ENCODE measurements around the gene IFT88. TPM values are rescaled to one million over a fixed set of nuclear protein-coding genes. Genes with fewer than 3 reads are reported as not detected.

Gene IFT88
- total and polyA plus RNA-seq, 2 of the 4 experiments (the other 2 are of a cell fraction) = 5.5 to 8.6 TPM

- Histone ChIP-seq H2BK120ac (ENCODE audit: low read depth, low read length) (no peak overlapping the region), H3K27ac (ENCODE audit: insufficient read depth, low read length) (no peak overlapping the region), H2AK9ac (replicated peaks; ENCODE audit: low read depth, low read length, poor library complexity) (no peak overlapping the region), H4K91ac (ENCODE audit: insufficient read depth, low read depth, low read length) (no peak overlapping the region), H2BK20ac (ENCODE audit: low read depth, low read length) (no peak overlapping the region), H3K79me1 (ENCODE audit: low read depth in 1 of 2, low read length in 2 of 2) (no peaks in the 10 kb centered on the region), H2AK5ac (ENCODE audit: low read depth, low read length) (no peak overlapping the region), H4K8ac (ENCODE audit: low read depth in 2 of 2, low read length in 2 of 2) (0 out of 4 replicates have a peak overlapping the region, but pooled peaks of 1 of the 2 experiments have one; percentile 39), H3K4me1 (ENCODE audit: control insufficient read depth, insufficient read depth, low read length) (peaks cover 3% of the 10 kb centered on the region; the same call in 1 of the 2 replicates), H3K9me1 (ENCODE audit: insufficient read depth, low read length) (peaks cover 1% of the 10 kb centered on the region; the same call in 1 of the 2 replicates), H4K20me1 (ENCODE audit: insufficient read depth, low read length) (no peaks in the 10 kb centered on the region), H2BK15ac (ENCODE audit: low read depth, low read length) (no peak overlapping the region), H3K9ac (ENCODE audit: low read depth, low read length) (no peak overlapping the region), H3K9me3 (ENCODE audit: control insufficient read depth, insufficient read depth, low read length) (no peaks in the 10 kb centered on the region), H3K18ac (ENCODE audit: low read depth, low read length) (no peak overlapping the region), H3K4me3 (ENCODE audit: insufficient read depth, low read depth, low read length) (no peak overlapping the region), H3K4me2 (ENCODE audit: low read depth, low read length) (no peak overlapping the region), H3K56ac (ENCODE audit: extremely low read depth, insufficient read depth, low read length) (no peak overlapping the region), H4K5ac (ENCODE audit: low read depth, low read length) (no peak overlapping the region), H3K27me3 (ENCODE audit: control insufficient read depth, insufficient read depth, low read length) (no peaks in the 10 kb centered on the region), H3K4ac (ENCODE audit: low read depth, low read length) (no peak overlapping the region), H2AFZ (replicated peaks; ENCODE audit: low read length, poor library complexity) (no peak overlapping the region), H3K23ac (ENCODE audit: low read depth, low read length) (no peak overlapping the region), H3K14ac (replicated peaks; ENCODE audit: low read depth, low read length) (no peak overlapping the region), H2BK5ac (ENCODE audit: low read depth, low read length, poor library complexity, severe bottlenecking) (no peak overlapping the region), H3K36me3 (ENCODE audit: control insufficient read depth, insufficient read depth, low read length) (no peaks in the 10 kb centered on the region)
- intact Hi-C loops (cut with micrococcal nuclease) = loop anchor here (5.0 kb wide), 1 partner anchor 159 kb away; the partner anchor contains the start of gene CRYL1
- no peak for DNase-seq
- no TSS peak for BruUV-seq (replicated peaks)
- WGBS, 2 experiments (ENCODE audit: extremely low coverage in 2 of 2, insufficient read length in 1 of 2) = no CpG with 5 or more reads among the region's 1 CpG
- TF ChIP-seq CHD1 (IDR thresholded peaks at IDR 0.05; ENCODE audit: low read depth, low read length) (no peak), MXI1 (IDR thresholded peaks at IDR 0.05; ENCODE audit: borderline replicate concordance, low read depth, low read length) (no peak), USF2 (IDR thresholded peaks at IDR 0.05; ENCODE audit: low read depth, low read length) (no peak), RFX5 (IDR thresholded peaks at IDR 0.05; ENCODE audit: low read depth, low read length) (no peak), BHLHE40 (IDR thresholded peaks at IDR 0.05; ENCODE audit: low read depth, low read length) (no peak), RAD21 (IDR thresholded peaks at IDR 0.05; ENCODE audit: low read length) (no peak), ELK1 (IDR thresholded peaks at IDR 0.05; ENCODE audit: borderline replicate concordance, low read depth, low read length) (no peak), CEBPB (IDR thresholded peaks at IDR 0.05; ENCODE audit: low read depth, low read length) (no peak), MAFK (IDR thresholded peaks at IDR 0.05; ENCODE audit: low read depth, low read length) (no peak), FOS (IDR thresholded peaks at IDR 0.05; ENCODE audit: low read depth, low read length) (no peak)
- POLR2A ChIA-PET (ENCODE audit: unreplicated experiment) = no interaction called here
- in situ Hi-C loops (cut with MboI; ENCODE audit: low sequenced_read_pairs) = no loop called here
- dilution Hi-C loops (cut with HindIII; ENCODE audit: low sequenced_read_pairs, unreplicated experiment) = no loop called here
- no peak for ATAC-seq (ENCODE audit: low read depth)
- CTCF ChIA-PET = no interaction called here
Observed at GRCh38 chr13:20686167-20686566, 119.2 kb downstream of the IFT88 start.

Data from IMR-90 (cell line).